ENCODE measurements around the gene GALNTL6. TPM values are rescaled to one million over a fixed set of nuclear protein-coding genes. Genes with fewer than 3 reads are reported as not detected.

GALNTL6 gene
- total RNA-seq, 1 donor = not detected

- no peak for DNase-seq (ENCODE audit: low read depth)
- no peak for TF ChIP-seq CTCF (IDR thresholded peaks at IDR 0.05; ENCODE audit: insufficient read depth, low read length)
- H3K4me3 ChIP-seq (ENCODE audit: low read depth, low read length) = no peak overlapping the region
These were observed 44.3 kb downstream of the GALNTL6 start for GRCh38 chr4:171857302-171858012.

- DNase-seq (ENCODE audit: low read depth) = no peak
These were observed 62.1 kb downstream of the GALNTL6 start for GRCh38 chr4:171875291-171875690.

GRCh38 chr4:171876636-171877035, 63.4 kb downstream of the GALNTL6 start:
- DNase-seq (ENCODE audit: low read depth) = no peak
- no peak overlapping the region for H3K4me3 ChIP-seq (ENCODE audit: low read depth, low read length)
- TF ChIP-seq CTCF (IDR thresholded peaks at IDR 0.05; ENCODE audit: insufficient read depth, low read length) = no peak

More at GRCh38 chr4:171875291-171875690, 62.1 kb downstream of the GALNTL6 start:
- TF ChIP-seq CTCF (IDR thresholded peaks at IDR 0.05; ENCODE audit: insufficient read depth, low read length) = no peak
- no peak overlapping the region for H3K4me3 ChIP-seq (ENCODE audit: low read depth, low read length)

GRCh38 chr4:171880136-171880535, 66.9 kb downstream of the GALNTL6 start:
- no peak for TF ChIP-seq CTCF (IDR thresholded peaks at IDR 0.05; ENCODE audit: insufficient read depth, low read length)

GRCh38 chr4:171889681-171890080, 76.5 kb downstream of the GALNTL6 start:
- no peak overlapping the region for H3K4me3 ChIP-seq (ENCODE audit: low read depth, low read length)
- DNase-seq (ENCODE audit: low read depth) = no peak
- no peak for TF ChIP-seq CTCF (IDR thresholded peaks at IDR 0.05; ENCODE audit: insufficient read depth, low read length)

More at GRCh38 chr4:171880136-171880535, 66.9 kb downstream of the GALNTL6 start:
- DNase-seq (ENCODE audit: low read depth) = no peak
- H3K4me3 ChIP-seq (ENCODE audit: low read depth, low read length) = no peak overlapping the region

- no peak for DNase-seq (ENCODE audit: low read depth)
- no peak for TF ChIP-seq CTCF (IDR thresholded peaks at IDR 0.05; ENCODE audit: insufficient read depth, low read length)
- H3K4me3 ChIP-seq (ENCODE audit: low read depth, low read length) = no peak overlapping the region
These were observed 77.8 kb downstream of the GALNTL6 start for GRCh38 chr4:171891038-171891437.

GRCh38 chr4:171896426-171896825, 83.2 kb downstream of the GALNTL6 start:
- no peak for TF ChIP-seq CTCF (IDR thresholded peaks at IDR 0.05; ENCODE audit: insufficient read depth, low read length)
- DNase-seq (ENCODE audit: low read depth) = no peak
- no peak overlapping the region for H3K4me3 ChIP-seq (ENCODE audit: low read depth, low read length)
